Limb (tissue), 2 donors: ENCODE measurements around the gene TGFB2.
A peak's percentile ranks its signal among the peaks of the same experiment; 100 is the strongest.

Experiments
- DNase-seq, 2 donors: peaks; one replicate each; pipeline ENCODE4 v3.0.0-alpha.2; 2016; ENCODE audit errors: extremely low spot score in 2 of 2

Gene TGFB2

GRCh38 chr1:218332416-218332815, 12.7 kb upstream of the TGFB2 start:
- DNase-seq = no peak

- no peak for DNase-seq
Observed at GRCh38 chr1:218336328-218336727, 8.8 kb upstream of the TGFB2 start.

GRCh38 chr1:218339267-218339831, 5.8 kb upstream of the TGFB2 start:
- DNase-seq = peak in 1 of 2 donors; percentile 73

- no peak for DNase-seq
Observed at GRCh38 chr1:218341325-218341724, 3.8 kb upstream of the TGFB2 start.

GRCh38 chr1:218342091-218342490, 3.0 kb upstream of the TGFB2 start:
- no peak for DNase-seq

GRCh38 chr1:218345673-218346390, 696 bp downstream of the TGFB2 start:
- DNase-seq = peak; percentile 67 to 84

- DNase-seq = peak in 1 of 2 donors; percentile 65
Observed at GRCh38 chr1:218346391-218347204, 1.5 kb downstream of the TGFB2 start.

- peak; percentile 73 to 78 for DNase-seq
Observed at GRCh38 chr1:218347336-218347722, 2.2 kb downstream of the TGFB2 start.

- DNase-seq = peak; percentile 78 to 92
Observed at GRCh38 chr1:218347723-218348627, 2.8 kb downstream of the TGFB2 start.

GRCh38 chr1:218348628-218349071, 3.5 kb downstream of the TGFB2 start:
- DNase-seq = no peak

- peak in 1 of 2 donors; percentile 56 for DNase-seq
Observed at GRCh38 chr1:218349348-218350034, 4.4 kb downstream of the TGFB2 start.

GRCh38 chr1:218350035-218350525, 4.9 kb downstream of the TGFB2 start:
- no peak for DNase-seq

GRCh38 chr1:218350801-218351266, 5.7 kb downstream of the TGFB2 start:
- DNase-seq = peak in 1 of 2 donors; percentile 49

- peak in 1 of 2 donors; percentile 63 for DNase-seq
Observed at GRCh38 chr1:218351391-218352074, 6.4 kb downstream of the TGFB2 start.

GRCh38 chr1:218352075-218352438, 6.9 kb downstream of the TGFB2 start:
- no peak for DNase-seq

GRCh38 chr1:218353656-218354055, 8.5 kb downstream of the TGFB2 start:
- DNase-seq = no peak

GRCh38 chr1:218355278-218355677, 10.1 kb downstream of the TGFB2 start:
- DNase-seq = no peak

- DNase-seq = no peak
Observed at GRCh38 chr1:218357211-218357892, 12.2 kb downstream of the TGFB2 start.

GRCh38 chr1:218357893-218358232, 12.7 kb downstream of the TGFB2 start:
- DNase-seq = no peak
